Cerebellar cortex (tissue), 1 donor: Measurements from ENCODE around the gene S100A14.
"Not testable (repeated sequence)": the region's sequence is repeated elsewhere in the genome, so short reads cannot be mapped to it uniquely, and the experiment has no call there.

ENCODE experiments used
- DNase-seq: peaks from one replicate; pipeline ENCODE4 v3.0.0-alpha.2; 2015; ENCODE audit warnings: low spot score

S100A14 gene

GRCh38 chr1:153586347-153586746, 29.8 kb downstream of the S100A14 start:
- DNase-seq: no peak

GRCh38 chr1:153585006-153585405, 31.1 kb downstream of the S100A14 start:
- DNase-seq: no peak

GRCh38 chr1:153583976-153584375, 32.1 kb downstream of the S100A14 start:
- no peak for DNase-seq

- DNase-seq: not testable (repeated sequence)
Measured at GRCh38 chr1:153583514-153583913, 32.6 kb downstream of the S100A14 start.

- not testable (repeated sequence) for DNase-seq
Measured at GRCh38 chr1:153582836-153583235, 33.3 kb downstream of the S100A14 start.

GRCh38 chr1:153578936-153579335, 37.2 kb downstream of the S100A14 start:
- DNase-seq: no peak

GRCh38 chr1:153578490-153578889, 37.6 kb downstream of the S100A14 start:
- no peak for DNase-seq

- DNase-seq: no peak
Measured at GRCh38 chr1:153577624-153578051, 38.5 kb downstream of the S100A14 start.

GRCh38 chr1:153577138-153577537, 39.0 kb downstream of the S100A14 start:
- no peak for DNase-seq

- DNase-seq: not testable (repeated sequence)
Measured at GRCh38 chr1:153575497-153575896, 40.6 kb downstream of the S100A14 start.

- not testable (repeated sequence) for DNase-seq
Measured at GRCh38 chr1:153575081-153575491, 41.0 kb downstream of the S100A14 start.

- no peak for DNase-seq
Measured at GRCh38 chr1:153573351-153573750, 42.8 kb downstream of the S100A14 start.

- DNase-seq: peak; percentile 76
Measured at GRCh38 chr1:153572569-153573015, 43.5 kb downstream of the S100A14 start.

- DNase-seq: no peak
Measured at GRCh38 chr1:153571706-153572105, 44.4 kb downstream of the S100A14 start.

GRCh38 chr1:153570874-153571273, 45.3 kb downstream of the S100A14 start:
- no peak for DNase-seq

GRCh38 chr1:153569465-153569864, 46.7 kb downstream of the S100A14 start:
- no peak for DNase-seq

GRCh38 chr1:153568367-153569099, 47.6 kb downstream of the S100A14 start:
- DNase-seq: peak; percentile 91

GRCh38 chr1:153567621-153568366, 48.3 kb downstream of the S100A14 start:
- DNase-seq: peak; percentile 31

- DNase-seq: peak; percentile 67
Measured at GRCh38 chr1:153566414-153567371, 49.4 kb downstream of the S100A14 start.

GRCh38 chr1:153565529-153566374, 50.4 kb downstream of the S100A14 start, which contains the start of gene S100A2:
Gene S100A2, minus strand, starts transcription at chr1:153565844. Its CDS starts 1,967 bp downstream, at chr1:153563877.
- no peak for DNase-seq
